GM21390 (cell line): ENCODE results near the gene RALY.

Experiments
- ATAC-seq: cut with Tn5 transposase; IDR thresholded peaks from one replicate; pipeline ENCODE4 v1.9.1; 2021; ENCODE audit not compliant: unreplicated experiment

The RALY gene

DNA sequence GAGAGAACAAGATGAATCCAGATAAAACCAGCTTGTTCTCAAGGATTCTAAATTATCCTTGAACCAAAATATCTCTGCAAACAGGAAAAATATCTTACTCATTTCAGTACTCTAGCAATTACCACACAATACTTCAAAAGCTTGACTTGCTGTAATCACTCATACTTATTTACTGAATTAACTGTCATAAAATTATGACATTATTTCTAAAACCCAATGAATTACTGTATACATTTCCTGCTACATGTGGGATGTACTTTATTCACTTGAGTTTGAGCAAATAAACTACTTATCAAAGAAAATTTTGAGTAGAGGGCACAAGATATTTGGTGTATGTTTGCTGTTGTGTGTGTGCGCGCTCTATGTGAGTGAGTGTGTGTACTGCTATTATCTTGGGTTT lies 108.6 kb downstream of the RALY start:
- no peak for ATAC-seq

- no peak for ATAC-seq
Measured at GRCh38 chr20:34104059-34104458, 110.3 kb downstream of the RALY start.

- no peak for ATAC-seq
Measured at GRCh38 chr20:34105978-34106675, 112.4 kb downstream of the RALY start.

- no peak for ATAC-seq
Measured at GRCh38 chr20:34108616-34109174, 115.0 kb downstream of the RALY start.

DNA sequence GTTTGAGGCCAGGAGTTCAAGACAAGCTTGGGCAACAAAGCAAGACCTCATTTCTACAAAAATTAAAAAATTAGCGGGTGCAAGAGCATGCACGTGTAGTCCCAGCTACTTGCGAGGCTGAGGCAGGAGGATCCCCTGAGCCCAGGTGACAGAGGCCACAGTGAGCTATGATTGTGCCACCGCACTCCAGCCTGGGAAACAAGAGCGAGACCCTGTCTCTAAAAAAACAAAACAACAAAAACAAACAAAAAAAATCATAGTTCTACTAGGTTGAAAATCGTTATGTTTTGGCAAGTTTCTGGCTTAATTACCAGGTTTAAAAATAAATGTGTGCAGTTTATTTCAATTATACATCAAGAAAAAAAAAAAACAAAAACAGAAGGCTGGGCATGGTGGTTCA lies 115.7 kb downstream of the RALY start:
- ATAC-seq, result no peak

DNA sequence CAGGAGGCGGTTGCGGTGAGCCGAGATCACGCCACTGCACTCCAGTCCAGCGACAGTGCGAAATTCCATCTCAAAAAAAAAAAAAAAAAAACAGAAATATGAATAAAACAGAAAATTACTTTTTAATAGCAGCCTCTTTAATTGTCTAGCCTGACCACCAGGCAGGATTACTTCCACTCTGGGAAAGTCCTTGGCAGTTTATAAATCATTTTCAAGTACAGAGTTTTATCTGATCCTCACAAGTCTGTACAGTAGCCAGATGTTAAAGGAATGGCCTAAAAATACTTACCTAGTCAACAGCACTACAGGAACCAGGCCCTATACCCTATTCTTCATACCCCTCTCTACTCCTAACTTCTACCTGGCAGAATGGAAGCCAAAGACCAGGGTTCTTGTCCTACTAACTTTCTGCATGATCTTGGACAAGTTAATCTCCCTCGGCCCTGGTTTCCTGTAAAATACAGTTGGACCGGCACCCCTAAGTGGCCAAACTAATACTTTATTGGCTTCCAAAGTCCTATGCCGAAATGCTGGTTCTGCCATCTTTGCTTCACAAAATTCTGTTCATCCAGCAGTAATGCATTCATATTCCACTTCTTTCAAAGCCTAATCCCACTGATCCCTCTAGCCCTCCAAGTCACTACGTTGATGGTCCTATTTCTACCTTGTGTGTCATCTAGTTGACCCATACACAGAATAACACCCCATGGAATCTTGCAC lies 116.5 kb downstream of the RALY start:
- ATAC-seq, result no peak

DNA sequence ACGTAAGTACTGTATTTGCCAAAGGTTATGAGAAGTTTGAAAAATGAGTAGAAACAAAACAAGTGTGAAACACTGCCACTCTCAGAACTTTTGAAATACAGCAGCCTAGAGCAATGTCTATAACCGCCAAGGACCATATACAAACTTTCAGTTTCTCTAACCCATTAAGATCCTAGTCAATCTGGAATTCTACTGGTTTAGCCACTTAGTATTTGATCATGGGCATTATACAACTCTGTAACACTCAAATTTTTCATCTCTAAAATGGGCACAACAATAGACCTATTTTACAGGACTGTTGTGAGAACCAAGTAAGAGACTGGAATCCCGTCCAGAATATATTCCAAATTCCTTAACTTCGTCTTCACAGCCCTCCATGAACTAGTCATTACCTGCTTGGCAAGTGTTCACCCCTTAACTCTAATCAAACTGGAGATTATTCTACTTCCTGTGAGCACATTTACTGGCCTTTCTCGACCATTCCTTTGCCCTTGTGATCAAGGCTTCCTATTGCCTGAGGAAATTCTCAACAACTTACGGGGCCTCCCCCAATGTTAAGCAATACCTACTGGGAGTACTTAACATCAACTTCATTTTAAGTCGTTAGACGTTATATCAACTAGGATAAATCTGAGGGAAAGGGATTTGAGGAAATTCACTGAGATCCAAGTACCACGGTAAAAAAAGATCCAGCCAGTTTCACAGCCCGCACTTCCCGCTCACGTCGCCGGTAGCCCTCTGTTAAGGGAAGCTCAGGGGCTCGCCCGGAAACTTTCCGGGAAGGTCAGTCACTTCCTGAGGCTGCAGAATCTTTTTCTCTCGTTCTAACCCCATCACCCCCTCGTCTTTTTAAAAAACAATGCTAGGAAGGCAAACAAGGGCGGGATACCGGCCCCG lies 117.3 kb downstream of the RALY start:
- no peak for ATAC-seq

DNA sequence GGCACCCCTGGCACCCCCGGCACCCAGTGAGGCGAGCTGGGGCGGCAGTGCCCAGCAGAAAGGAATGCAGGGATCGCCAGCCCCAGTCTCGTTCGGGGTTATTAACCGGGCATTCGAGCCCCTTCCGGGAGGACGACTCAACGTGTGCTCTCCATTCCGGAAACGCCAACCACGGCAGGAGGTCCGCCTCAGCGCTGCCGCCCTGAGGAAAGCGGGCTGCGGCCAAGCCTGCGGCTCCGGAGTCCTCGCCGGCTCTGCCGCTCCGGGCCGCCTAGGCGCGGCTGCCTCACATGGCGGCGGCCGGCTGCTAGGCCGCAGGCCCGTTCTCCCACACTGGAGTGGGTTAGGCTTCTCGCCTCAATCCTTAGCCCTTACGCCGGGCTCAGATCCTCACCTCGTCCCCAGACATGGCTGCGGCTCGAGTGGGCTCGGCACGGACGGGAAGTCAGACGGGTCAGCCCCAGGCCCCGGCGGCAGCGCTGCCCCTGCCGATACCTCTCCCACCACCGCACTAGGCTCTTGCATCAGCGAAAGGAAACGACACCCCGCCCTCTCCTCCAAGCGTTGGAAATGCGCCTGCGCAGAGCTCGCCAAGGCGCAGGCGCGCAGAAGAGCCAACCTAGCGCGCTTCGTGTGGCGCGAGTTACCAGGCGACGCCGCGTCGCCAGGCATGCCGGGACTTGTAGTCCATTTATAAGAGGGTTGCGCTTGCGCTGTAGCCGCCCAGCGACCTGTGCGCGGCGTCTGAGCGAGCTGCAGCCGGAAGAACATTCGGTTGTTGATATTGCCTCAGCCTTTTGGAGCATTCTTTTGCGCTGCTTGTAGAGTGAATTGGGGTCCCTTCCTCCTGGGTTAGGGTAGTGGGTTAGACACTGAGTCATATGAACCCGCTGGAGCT lies 118.2 kb downstream of the RALY start, which contains the start of gene EIF2S2:
Gene EIF2S2 (minus strand): TSS at position 542 of the 898 bp plus-strand sequence. CDS start 133 bp downstream, at position 409.
- ATAC-seq, result peak; percentile 87

DNA sequence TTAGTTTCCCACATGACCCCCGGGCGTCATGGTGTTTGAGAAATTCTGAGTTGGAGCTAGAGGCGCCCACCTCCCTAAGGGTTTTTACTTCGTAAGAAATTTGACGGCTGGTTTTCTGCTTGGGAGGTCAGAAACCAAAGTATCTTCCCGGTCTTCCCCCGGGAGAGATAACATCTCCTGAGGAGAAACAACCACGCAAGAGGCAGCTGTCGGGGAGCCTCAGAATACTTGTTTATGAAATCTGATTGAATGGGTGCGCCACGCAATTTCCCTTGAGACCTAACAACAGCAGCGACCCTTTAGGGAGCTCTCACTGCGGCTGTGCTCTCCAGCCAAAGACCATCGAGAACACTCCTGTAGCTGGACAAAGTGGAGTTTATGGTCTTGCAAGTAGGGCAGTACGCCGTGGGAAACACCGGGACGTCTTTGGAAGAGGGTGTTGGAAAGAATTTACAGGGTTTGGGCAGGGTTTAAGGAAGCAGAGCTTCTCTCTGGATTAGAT lies 118.9 kb downstream of the RALY start:
- no peak for ATAC-seq

DNA sequence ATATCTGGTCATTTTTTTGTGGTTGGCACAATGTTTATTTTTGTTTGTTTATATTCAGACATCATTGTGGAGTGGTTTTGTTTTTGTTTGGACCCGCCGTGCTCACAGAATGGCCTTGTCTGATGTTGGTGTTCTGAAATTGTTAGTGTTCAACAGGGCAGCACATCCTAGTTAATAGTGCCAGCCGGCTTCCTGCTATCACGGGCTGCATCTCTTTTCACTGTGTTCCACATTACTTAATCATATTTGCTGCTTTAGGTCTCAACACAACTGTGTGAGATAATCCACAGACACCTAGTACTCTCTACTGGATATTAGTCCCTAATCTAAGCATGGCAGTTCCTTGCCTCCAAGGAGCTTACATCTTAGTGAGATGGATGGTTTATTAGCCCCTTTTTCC lies 121.1 kb downstream of the RALY start:
- no peak for ATAC-seq

DNA sequence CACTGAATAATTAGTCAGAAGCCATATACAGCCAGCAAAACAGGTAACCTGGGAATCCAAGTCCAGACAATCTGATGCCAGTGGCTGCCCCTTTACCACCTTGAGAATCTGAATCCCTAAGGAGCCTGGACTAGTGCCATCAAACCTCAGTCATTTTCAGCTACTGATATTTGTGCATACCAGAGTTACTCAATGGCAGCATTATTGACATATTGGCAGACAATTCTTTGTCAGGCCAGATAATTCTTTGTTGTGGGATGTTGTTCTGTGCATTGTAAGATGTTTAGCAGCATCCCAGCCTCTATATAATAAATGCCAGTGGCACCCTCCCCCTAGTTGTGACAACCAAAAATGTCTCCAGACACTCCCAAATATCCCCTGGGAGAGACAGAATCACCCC lies 121.5 kb downstream of the RALY start:
- ATAC-seq, result no peak

DNA sequence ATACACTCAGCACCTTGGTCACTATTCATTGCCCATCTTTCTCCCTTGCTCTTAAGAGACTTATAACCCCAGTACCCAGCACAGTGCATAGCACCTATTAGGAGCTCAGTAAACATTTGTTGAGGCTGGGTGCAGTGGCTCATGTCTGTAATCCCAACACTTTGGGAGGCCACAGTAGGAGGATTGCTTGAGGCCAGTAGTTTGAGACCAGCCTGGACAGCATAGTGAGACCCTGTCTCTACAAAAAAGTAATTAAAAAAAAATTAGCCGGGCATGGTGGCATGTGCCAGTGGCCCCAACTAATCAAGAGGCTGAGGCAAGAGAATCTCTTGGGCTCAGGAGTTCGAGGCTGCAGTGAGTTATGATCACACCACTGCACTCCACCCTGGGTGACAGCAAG lies 126.5 kb downstream of the RALY start:
- no peak for ATAC-seq

- no peak for ATAC-seq
Measured at GRCh38 chr20:34122274-34122980, 128.7 kb downstream of the RALY start.

- no peak for ATAC-seq
Measured at GRCh38 chr20:34123309-34123708, 129.6 kb downstream of the RALY start.

DNA sequence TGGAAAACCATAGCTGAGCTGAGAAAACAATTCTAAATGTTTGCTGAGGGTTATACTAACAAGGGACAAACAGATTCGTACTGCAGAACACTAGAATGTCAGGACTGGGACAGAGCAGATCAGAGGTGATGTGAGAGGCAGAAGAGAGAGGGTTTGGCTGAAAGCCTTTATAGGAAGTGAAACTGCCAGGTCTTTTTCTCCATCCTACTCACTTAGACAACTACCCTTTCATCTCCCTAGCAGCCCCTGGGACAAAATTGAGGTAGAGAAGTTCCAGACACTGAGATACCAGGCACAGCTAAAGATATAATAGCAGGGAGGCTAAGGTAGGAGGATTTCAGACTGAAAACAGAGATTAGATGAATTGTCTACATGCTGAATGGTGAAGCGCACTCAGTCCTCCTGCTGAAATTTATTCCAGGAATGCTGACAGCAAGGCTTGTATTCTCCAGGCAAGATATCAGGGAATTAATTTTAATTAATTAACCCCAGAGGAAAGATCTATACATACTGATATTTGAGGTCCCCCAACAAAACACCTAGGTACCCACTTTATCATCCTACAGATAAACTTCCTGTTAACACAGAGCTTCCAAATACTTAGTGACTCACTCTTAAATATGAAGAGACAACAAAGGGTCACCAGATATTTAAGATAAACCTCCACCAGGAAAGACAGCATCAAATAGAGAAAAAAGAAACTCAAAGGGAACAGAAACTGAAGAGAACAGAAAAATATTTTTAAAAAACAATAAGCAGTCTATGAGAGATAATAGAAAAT lies 130.9 kb downstream of the RALY start:
- ATAC-seq, result no peak

DNA sequence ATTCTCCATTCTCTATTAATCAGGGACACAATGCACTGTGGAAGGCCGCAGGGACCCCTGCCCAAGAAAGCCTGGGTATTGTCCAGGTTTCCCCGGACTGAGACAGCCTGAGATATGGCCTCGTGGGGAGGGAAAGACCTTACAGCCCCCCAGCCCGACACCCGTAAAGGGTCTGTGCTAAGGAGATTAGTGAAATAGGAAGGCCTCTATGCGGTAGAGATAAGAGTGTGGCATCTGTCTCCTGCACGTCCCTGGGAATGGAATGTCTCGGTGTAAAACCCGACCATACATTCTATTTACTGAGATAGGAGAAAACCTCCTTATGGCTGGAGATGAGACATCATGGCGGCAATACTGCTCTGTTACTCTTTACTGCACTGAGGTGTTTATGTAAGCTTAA lies 134.1 kb downstream of the RALY start:
- no peak for ATAC-seq

DNA sequence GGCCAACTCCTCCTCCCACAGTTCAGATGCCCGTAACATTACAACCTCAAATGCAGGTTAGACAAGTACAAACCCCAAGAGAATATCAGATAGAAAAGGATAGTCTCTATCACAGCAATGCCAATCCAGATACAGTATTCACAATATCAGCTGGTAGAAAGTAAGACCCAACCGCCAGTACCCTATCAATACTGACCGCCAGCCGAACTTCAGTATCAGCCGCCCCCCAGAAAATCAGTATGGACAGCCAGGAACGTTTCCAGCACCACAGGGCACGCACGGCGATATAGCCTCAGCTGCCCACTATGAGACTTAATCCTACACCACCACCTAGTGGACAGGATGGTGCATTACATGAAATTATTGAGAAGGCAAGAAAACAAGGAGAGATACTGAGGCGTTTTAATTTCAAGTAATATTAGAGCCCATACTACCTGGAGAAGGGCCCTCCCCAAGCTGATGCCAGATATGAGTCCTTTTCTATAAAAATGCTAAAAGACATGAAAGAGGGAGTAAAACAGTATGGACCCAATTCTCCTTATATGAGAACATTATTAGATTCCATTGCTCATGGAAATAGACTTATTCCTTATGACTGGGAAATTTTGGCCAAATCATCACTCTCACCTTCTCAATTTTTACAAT lies 135.9 kb downstream of the RALY start:
- no peak for ATAC-seq

DNA sequence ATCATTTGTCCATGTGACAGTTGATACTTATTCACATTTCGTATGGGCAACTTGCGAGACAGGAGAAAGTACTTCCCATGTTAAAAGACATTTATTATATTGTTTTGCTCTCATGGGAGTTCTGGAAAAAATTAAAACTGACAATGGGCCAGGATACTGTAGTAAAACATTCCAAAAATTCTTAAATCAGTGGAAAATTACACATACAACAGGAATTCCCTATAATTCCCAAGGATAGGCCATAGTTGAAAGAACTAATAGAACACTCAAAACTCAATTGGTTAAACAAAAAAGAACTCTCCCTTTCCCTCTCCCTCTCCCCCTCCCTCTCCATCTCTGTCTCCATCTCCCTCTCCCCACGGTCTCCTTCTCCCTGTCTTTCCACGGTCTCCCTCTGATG lies 137.8 kb downstream of the RALY start:
- ATAC-seq, result no peak
